T-helper 17 cell (primary cell): Measurements from ENCODE around the gene MVB12A. TPM values are rescaled to one million over a fixed set of nuclear protein-coding genes. Genes with fewer than 3 reads are reported as not detected.

Experiments
- ATAC-seq: fragments of 150-1000 bp; cut with Tn5 transposase; 2 replicates; pipeline ENCODE4 v1.10.0; 2021; ENCODE audit warnings: mild to moderate bottlenecking, moderate library complexity
- DNase-seq, 3 donors: peaks; one replicate each; pipeline versions ENCODE4 v3.0.0 to v3.0.0-alpha.2; 2020 to 2021
- H3K9me3 ChIP-seq: one replicate; pipeline ENCODE4 v1.7.0; 2013; ENCODE audit warnings: low read length, mild to moderate bottlenecking; ENCODE audit not compliant: control insufficient read depth, poor library complexity, severe bottlenecking
- H3K27ac Mint-ChIP-seq: one replicate; pipeline ENCODE4 v1.8.0; 2022; ENCODE audit warnings: mild to moderate bottlenecking, moderate library complexity, mixed read lengths
- H3K27me3 Mint-ChIP-seq: one replicate; pipeline ENCODE4 v1.8.0; 2022; ENCODE audit warnings: mixed read lengths
- H3K36me3 Mint-ChIP-seq: one replicate; pipeline ENCODE4 v1.8.0; 2022; ENCODE audit warnings: low read depth, mixed read lengths
- H3K4me1 Mint-ChIP-seq: one replicate; pipeline ENCODE4 v1.8.0; 2022; ENCODE audit warnings: mild to moderate bottlenecking, mixed read lengths
- H3K4me3 Mint-ChIP-seq: one replicate; pipeline ENCODE4 v1.8.0; 2022; ENCODE audit warnings: mild to moderate bottlenecking, moderate library complexity, mixed read lengths
- total RNA-seq, 4 donors: library from RNA in 2 of 4; stranded (reverse) in 2 of 4; gene quantifications; one replicate each; pipeline ENCODE4 v1.2.3 and lab custom pipeline; 2022 to 2026

MVB12A gene
- total RNA-seq, 2 donors from 2014 or later = 17.9 to 20.3 TPM

GRCh38 chr19:17414097-17414496 lies 5.8 kb upstream of the MVB12A start:
- Mint-ChIP-seq H3K36me3 (peaks cover 2% of the 10 kb centered on the region), H3K27me3 (no peaks in the 10 kb centered on the region), H3K4me3 (no peak overlapping the region), H3K27ac (no peak overlapping the region), H3K4me1 (peaks cover 10% of the 10 kb centered on the region)
- H3K9me3 ChIP-seq = no peaks in the 10 kb centered on the region
- no peak for DNase-seq
- ATAC-seq = no peak

GRCh38 chr19:17415121-17415520 lies 4.7 kb upstream of the MVB12A start:
- no peaks in the 10 kb centered on the region for H3K9me3 ChIP-seq
- Mint-ChIP-seq H3K4me3 (no peak overlapping the region), H3K27me3 (no peaks in the 10 kb centered on the region), H3K36me3 (peaks cover 2% of the 10 kb centered on the region), H3K4me1 (peaks cover 12% of the 10 kb centered on the region), H3K27ac (no peak overlapping the region)
- DNase-seq (no peak), ATAC-seq (no peak)

GRCh38 chr19:17418710-17419109 lies 1.1 kb upstream of the MVB12A start:
- Mint-ChIP-seq H3K27me3 (no peaks in the 10 kb centered on the region), H3K4me1 (peaks cover 14% of the 10 kb centered on the region), H3K4me3 (peak overlapping the region; percentile 90), H3K36me3 (peaks cover 4% of the 10 kb centered on the region), H3K27ac (no peak overlapping the region)
- ATAC-seq = no peak
- no peak for DNase-seq
- no peaks in the 10 kb centered on the region for H3K9me3 ChIP-seq

GRCh38 chr19:17419154-17419620 lies 660 bp upstream of the MVB12A start:
- DNase-seq (no peak), ATAC-seq (no peak)
- Mint-ChIP-seq H3K27me3 (no peaks in the 10 kb centered on the region), H3K4me3 (peak overlapping the region; percentile 90), H3K4me1 (peaks cover 17% of the 10 kb centered on the region), H3K36me3 (peaks cover 4% of the 10 kb centered on the region), H3K27ac (peak overlapping the region; percentile 84)
- no peaks in the 10 kb centered on the region for H3K9me3 ChIP-seq

GRCh38 chr19:17420475-17420924 lies 653 bp downstream of the MVB12A start:
- Mint-ChIP-seq H3K4me1 (peaks cover 22% of the 10 kb centered on the region), H3K27ac (peak overlapping the region; percentile 43), H3K36me3 (peaks cover 4% of the 10 kb centered on the region), H3K4me3 (peak overlapping the region; percentile 90), H3K27me3 (no peaks in the 10 kb centered on the region)
- no peaks in the 10 kb centered on the region for H3K9me3 ChIP-seq
- ATAC-seq = no peak
- no peak for DNase-seq

- ATAC-seq = no peak
Measured at GRCh38 chr19:17421942-17422341, 2.1 kb downstream of the MVB12A start.

GRCh38 chr19:17423429-17424208 lies 3.8 kb downstream of the MVB12A start:
- Mint-ChIP-seq H3K27ac (no peak overlapping the region), H3K4me3 (no peak overlapping the region), H3K36me3 (peaks cover 2% of the 10 kb centered on the region), H3K27me3 (no peaks in the 10 kb centered on the region), H3K4me1 (peaks cover 20% of the 10 kb centered on the region)
- ATAC-seq (no peak), DNase-seq (no peak)
- H3K9me3 ChIP-seq = no peaks in the 10 kb centered on the region

More at GRCh38 chr19:17421942-17422341, 2.1 kb downstream of the MVB12A start:
- no peak for DNase-seq
- H3K4me3 Mint-ChIP-seq = no peak overlapping the region
- peaks cover 2% of the 10 kb centered on the region for H3K36me3 Mint-ChIP-seq
- no peaks in the 10 kb centered on the region for H3K27me3 Mint-ChIP-seq
- no peak overlapping the region for H3K27ac Mint-ChIP-seq
- H3K4me1 Mint-ChIP-seq = peaks cover 20% of the 10 kb centered on the region
- no peaks in the 10 kb centered on the region for H3K9me3 ChIP-seq

GRCh38 chr19:17424743-17425365 lies 5.0 kb downstream of the MVB12A start:
- H3K27me3 Mint-ChIP-seq = no peaks in the 10 kb centered on the region
- H3K9me3 ChIP-seq = no peaks in the 10 kb centered on the region
- ATAC-seq (peak; percentile 62), DNase-seq (no peak)
- peaks cover 18% of the 10 kb centered on the region for H3K4me1 Mint-ChIP-seq
- H3K36me3 Mint-ChIP-seq = peaks cover 2% of the 10 kb centered on the region
- H3K4me3 Mint-ChIP-seq = no peak overlapping the region
- no peak overlapping the region for H3K27ac Mint-ChIP-seq

- H3K9me3 ChIP-seq = no peaks in the 10 kb centered on the region
- no peak overlapping the region for H3K4me3 Mint-ChIP-seq
- H3K36me3 Mint-ChIP-seq = no peaks in the 10 kb centered on the region
- no peaks in the 10 kb centered on the region for H3K27me3 Mint-ChIP-seq
- H3K27ac Mint-ChIP-seq = no peak overlapping the region
- DNase-seq (no peak), ATAC-seq (no peak)
- peaks cover 3% of the 10 kb centered on the region for H3K4me1 Mint-ChIP-seq
Measured at GRCh38 chr19:17429641-17430113, 9.8 kb downstream of the MVB12A start.

GRCh38 chr19:17431417-17431816 lies 11.6 kb downstream of the MVB12A start:
- no peaks in the 10 kb centered on the region for H3K4me1 Mint-ChIP-seq
- H3K27me3 Mint-ChIP-seq = no peaks in the 10 kb centered on the region
- H3K9me3 ChIP-seq = no peaks in the 10 kb centered on the region
- ATAC-seq = no peak
- no peak overlapping the region for H3K4me3 Mint-ChIP-seq
- no peaks in the 10 kb centered on the region for H3K36me3 Mint-ChIP-seq
- DNase-seq = no peak
- H3K27ac Mint-ChIP-seq = no peak overlapping the region

GRCh38 chr19:17435218-17435617 lies 15.4 kb downstream of the MVB12A start:
- no peaks in the 10 kb centered on the region for H3K27me3 Mint-ChIP-seq
- ATAC-seq (no peak), DNase-seq (no peak)
- H3K4me1 Mint-ChIP-seq = no peaks in the 10 kb centered on the region
- no peak overlapping the region for H3K27ac Mint-ChIP-seq
- no peaks in the 10 kb centered on the region for H3K9me3 ChIP-seq
- no peaks in the 10 kb centered on the region for H3K36me3 Mint-ChIP-seq
- H3K4me3 Mint-ChIP-seq = no peak overlapping the region

GRCh38 chr19:17436094-17436873 lies 16.4 kb downstream of the MVB12A start:
- no peaks in the 10 kb centered on the region for H3K9me3 ChIP-seq
- no peaks in the 10 kb centered on the region for H3K36me3 Mint-ChIP-seq
- DNase-seq = no peak
- no peak overlapping the region for H3K4me3 Mint-ChIP-seq
- no peak for ATAC-seq
- no peaks in the 10 kb centered on the region for H3K27me3 Mint-ChIP-seq
- no peaks in the 10 kb centered on the region for H3K4me1 Mint-ChIP-seq
- no peak overlapping the region for H3K27ac Mint-ChIP-seq

- no peaks in the 10 kb centered on the region for H3K4me1 Mint-ChIP-seq
- no peaks in the 10 kb centered on the region for H3K36me3 Mint-ChIP-seq
- DNase-seq (no peak), ATAC-seq (no peak)
- H3K4me3 Mint-ChIP-seq = no peak overlapping the region
- H3K27ac Mint-ChIP-seq = no peak overlapping the region
- no peaks in the 10 kb centered on the region for H3K9me3 ChIP-seq
- H3K27me3 Mint-ChIP-seq = no peaks in the 10 kb centered on the region
Measured at GRCh38 chr19:17436874-17437267, 17.0 kb downstream of the MVB12A start.
